Cortex of kidney (tissue), 1 donor: ENCODE data around the gene THRAP3.
"Not testable (repeated sequence)": the region's sequence is repeated elsewhere in the genome, so short reads cannot be mapped to it uniquely, and the experiment has no call there.

Source experiments
- DNase-seq: peaks from one replicate; lab custom pipeline; 2025; lab: John Stamatoyannopoulos, UW

THRAP3 gene

GRCh38 chr1:36247538-36247937 is 23.3 kb downstream of the THRAP3 start:
- DNase-seq, result no peak

DNA sequence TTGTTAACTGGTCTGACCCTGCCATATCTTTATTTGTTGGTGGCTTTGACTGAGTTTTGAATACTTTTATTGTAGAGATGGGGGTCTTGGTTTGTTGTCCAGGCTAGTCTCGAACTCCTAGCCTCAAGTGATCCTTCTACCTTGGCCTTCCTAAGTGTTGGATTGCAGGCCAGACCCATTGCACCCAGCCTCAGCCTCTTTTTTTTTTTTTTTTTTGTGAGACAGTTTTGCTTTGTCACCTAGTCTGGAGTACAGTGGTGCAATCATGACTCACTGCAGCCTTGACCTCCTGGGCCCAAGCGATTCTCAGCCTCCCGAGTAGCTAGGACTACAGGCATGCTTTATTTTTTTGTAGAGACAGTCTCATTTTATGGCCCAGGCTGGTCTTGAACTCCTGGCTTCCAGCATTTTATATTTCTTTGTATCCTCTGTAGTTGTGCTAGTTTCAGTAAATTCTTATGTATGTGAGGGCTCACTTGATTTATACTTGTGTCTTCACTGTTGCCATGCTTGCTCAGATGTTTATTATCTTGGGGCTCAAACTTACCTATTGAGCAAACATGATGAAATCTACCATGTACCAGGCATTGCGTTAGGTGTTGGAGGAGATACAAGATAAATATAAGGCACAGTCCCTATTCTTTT is 24.1 kb downstream of the THRAP3 start:
- DNase-seq, result no peak

DNA sequence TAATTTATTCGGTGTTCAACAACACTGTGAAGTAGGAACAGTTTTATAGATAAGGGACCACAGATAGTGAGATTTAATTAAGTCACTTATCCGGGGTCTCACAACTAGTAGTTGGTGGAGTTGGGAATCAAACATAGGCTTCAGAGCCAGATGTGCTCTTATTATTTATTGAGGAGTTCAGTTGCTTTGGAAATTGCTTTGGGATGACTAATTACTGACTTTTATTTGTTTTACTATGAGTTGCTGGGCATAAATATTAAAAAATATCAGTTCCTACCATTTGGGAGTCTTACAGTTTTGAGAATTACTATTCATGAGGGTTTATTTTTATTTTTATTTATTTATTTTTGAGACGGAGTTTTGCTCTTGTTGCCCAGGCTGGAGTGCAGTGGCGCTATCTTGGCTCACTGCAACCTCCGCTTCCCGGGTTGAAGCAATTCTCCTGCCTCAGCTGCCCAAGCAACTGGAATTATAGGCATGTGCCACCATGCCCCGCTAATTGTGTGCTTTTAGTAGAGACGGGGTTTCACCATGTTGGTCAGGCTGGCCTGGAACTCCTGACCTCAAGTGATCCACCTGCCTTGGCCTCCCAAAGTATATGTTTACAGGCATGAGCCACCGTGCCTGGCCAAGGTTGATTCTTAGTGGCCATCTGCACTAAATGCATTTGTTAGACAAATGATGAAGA is 27.7 kb downstream of the THRAP3 start:
- no peak for DNase-seq

GRCh38 chr1:36252482-36252824 is 28.2 kb downstream of the THRAP3 start:
- DNase-seq, result not testable (repeated sequence)

- no peak for DNase-seq
Measured at GRCh38 chr1:36253161-36253862, 29.1 kb downstream of the THRAP3 start.

DNA sequence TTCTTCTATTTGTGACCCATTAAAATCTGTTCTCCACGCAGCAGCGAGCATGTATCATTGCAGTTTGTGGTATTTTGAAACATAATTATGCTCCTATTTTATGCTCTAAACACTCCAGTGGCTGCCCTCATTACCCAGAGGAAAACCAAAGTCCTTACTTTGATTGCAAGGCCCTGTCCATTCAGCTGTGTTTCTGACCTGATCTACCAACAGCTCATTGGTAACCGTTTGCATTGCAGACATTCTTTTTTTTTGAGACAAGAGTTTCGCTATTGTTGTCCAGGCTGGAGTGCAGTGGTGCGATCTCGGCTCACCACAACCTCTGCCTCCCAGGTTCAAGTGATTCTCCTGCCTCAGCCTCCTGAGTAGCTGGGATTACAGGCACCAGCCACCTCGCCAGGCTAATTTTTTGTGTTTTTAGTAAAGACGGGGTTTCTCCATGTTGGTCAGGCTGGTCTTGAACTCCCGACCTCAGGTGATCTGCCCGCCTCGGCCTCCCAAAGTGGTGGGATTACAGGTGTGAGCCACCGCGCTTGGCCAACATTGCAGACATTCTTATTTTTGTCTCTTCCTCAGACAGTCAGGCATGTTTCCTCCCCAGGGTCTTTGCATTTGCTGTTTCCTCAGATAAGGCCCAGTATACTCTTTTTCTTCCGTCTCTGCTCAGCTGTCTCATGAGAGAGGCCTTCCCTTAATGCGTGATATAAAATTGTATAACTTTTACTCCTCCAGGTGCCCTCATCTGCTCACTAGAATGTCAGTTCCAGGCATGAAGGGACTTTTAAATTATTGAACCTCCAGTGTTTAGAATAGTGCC is 32.5 kb downstream of the THRAP3 start:
- no peak for DNase-seq

GRCh38 chr1:36257375-36257767 is 33.1 kb downstream of the THRAP3 start:
- no peak for DNase-seq

DNA sequence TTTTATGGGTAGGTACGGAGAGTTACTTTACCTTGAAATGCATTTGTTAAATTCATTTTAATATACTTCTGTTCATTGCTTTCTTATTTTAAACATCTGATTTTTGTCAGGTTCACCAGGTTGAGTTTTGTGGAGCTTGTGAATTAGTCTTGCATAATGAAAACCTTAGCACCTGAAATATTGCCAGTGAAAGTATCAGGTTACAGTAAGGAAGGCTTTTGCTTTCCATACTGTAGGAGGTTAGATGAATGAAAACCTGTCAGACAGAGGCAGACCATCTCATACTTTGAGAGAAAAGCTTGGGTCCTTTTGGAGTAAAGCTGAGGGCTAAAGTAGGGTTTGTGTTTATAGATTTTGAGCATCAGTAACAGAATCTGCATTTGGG is 34.7 kb downstream of the THRAP3 start:
- no peak for DNase-seq

GRCh38 chr1:36268981-36269380 is 44.7 kb downstream of the THRAP3 start:
- no peak for DNase-seq

DNA sequence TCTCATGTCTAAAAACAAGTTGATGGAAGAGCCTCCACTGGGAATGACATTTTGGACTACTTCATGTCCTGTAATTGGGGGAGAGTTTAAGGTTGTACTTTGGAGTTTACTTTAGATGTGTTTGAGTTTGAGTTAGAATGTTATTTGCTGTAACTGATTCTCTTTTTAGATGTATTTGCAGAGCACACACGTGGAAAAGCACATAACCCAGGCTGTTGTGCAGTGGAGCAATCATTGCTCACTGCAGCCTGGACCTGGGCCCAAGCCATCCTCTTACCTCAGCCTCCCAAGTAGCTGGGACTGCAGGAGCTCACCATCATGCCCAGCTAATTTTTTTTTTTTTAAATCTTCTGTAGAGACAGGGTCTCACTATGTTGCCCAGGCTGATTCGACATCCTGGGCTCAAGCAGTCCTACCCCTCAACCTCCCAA is 45.2 kb downstream of the THRAP3 start:
- no peak for DNase-seq

DNA sequence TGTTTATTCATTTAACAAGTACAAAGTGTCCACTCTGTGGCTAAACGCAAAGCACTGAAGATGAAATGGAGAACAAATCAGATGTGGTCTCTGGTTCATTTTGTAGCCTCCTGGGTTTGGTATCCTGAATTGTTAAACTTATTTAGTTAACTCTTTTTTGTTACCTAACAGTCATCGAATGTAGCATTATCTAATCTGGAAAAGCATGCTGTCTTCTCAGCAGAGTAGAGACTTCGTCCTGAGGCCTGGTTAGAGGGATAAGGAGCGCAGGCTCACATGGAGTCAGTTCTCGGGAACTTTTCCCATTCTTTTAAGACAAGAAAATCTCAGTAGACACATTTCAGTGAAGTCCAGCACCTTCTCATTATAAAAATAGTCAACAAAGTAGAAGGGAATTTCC is 48.8 kb downstream of the THRAP3 start:
- DNase-seq, result no peak

- no peak for DNase-seq
Measured at GRCh38 chr1:36274201-36274600, 50.0 kb downstream of the THRAP3 start.

DNA sequence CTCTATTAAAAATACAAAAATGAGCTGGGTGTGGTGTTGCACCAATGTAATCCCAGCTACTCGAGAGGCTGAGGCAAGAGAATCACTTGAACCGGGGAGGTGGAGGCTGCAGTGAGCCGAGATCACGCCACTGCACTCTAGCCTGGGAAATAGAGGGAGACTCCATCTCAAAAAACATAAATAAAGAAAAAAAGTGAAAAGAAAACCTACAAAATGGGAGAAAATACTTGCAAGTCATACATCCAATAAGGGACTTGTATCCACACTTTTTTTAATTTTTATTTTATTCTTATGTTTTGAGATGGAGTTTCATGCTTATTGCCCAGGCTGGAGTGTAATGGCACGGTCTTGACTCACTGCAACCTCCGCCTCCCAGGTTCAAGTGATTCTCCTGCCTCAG is 52.4 kb downstream of the THRAP3 start:
- no peak for DNase-seq

DNA sequence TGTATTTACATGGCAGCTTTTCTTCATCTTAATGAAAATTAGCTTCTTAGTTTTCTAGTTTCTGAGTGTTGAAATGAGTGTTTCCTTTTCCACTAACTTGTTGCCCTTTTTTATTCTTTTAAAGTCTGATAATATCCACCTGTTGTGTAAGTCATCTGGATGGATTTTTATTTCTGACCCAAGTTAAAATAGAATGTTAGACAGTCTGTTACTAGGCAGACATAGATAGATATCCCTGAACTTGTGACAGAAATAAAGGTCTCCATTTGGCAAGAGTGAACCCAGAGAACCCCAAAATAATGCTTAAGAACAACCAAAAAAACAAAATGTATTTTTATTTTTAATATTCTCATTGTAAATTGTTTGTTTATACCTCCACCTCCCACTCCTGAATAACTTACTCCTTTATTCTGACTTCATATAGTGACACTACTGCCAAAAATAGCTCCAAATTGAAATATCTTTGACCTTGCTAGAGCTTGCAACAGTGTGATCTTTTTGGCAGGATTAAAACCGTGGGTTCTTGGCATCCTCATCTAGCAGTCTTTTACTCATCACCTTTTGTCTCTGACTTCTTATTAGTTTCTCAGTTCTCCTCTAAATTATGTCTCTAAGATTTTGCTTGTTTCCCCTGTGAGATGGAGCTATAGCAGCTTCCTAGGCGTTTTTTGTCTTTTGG is 55.0 kb downstream of the THRAP3 start:
- no peak for DNase-seq

GRCh38 chr1:36279789-36280296 is 55.6 kb downstream of the THRAP3 start:
- DNase-seq, result no peak

GRCh38 chr1:36284061-36284460 is 59.8 kb downstream of the THRAP3 start:
- no peak for DNase-seq

GRCh38 chr1:36284517-36284916 is 60.3 kb downstream of the THRAP3 start:
- no peak for DNase-seq

DNA sequence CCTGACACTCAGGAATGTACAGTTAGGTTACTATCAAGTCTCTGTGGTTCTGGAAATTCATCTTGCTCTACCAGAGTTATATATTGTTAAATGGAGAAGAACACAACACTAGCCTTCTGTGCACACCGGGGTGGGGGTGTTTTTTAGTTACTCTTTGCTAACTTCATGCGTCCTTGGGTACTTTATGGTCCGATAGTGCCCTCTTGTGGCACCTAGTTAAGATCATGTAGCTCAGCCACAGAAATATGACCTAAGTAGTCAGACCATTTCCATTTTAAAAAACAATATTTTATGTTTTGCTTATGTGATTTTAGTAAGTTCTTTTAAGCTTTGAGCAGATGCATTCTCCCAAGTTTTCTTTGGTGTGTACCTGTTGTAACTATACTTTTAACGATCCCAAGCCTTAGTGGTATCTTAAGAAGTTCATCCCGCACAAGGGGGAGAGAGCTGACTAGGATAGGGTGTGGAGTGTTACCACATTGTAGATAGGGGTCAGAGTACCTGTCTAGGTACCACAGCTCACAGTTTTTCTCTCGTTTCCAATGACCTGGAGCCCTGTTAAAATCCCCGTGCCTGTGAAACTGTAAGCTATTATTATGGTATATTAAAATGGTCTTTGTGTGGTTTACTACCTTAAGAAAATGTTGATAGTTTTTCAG is 61.3 kb downstream of the THRAP3 start:
- no peak for DNase-seq

- no peak for DNase-seq
Measured at GRCh38 chr1:36286802-36287201, 62.6 kb downstream of the THRAP3 start.

DNA sequence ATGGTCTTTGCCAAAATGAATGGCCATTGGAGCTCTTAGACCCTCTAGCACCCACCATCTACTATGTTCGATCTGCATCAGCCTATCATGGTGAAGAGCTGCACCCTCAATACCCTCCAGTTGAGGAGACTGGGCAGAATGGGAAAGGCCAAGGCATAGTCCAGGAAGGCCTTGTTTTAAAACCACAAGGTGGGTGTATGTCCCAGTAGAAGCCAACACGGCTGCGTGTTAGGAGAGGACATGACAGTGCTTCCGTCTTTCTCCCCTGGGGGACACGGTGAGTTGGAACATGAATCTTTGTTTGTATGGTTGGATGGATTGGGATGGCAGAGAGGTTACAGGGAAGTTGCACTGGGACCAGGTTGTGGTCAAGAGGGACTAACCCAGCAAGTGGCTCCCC is 63.4 kb downstream of the THRAP3 start:
- no peak for DNase-seq

DNA sequence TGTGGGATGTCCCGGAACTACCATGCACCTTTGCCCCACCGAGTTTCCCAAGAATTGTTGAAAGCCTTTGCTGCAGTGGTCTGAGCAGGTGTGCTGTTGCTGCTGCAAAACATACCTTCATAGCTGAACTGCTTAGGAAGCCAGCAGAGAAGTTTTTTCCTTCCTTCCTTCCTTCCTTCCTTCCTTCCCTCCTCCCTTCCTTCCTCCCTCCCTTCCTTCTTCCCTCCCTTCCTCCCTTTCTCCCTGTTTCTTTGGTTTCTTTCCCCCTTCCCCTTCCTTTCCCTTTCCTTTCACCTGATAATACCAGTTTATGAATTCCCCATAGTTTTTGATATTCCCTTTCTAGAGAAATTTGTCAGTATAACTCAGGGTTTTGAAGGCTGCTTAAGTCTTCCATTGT is 71.1 kb downstream of the THRAP3 start:
- no peak for DNase-seq
